Skeletal muscle tissue (tissue), 4 donors: ENCODE measurements around the gene ZC3H12D. TPM values are rescaled to one million over a fixed set of nuclear protein-coding genes. Genes with fewer than 3 reads are reported as not detected.

Experiments
- H3K27ac ChIP-seq: one replicate; pipeline ENCODE4 v1.7.0; 2013; ENCODE audit warnings: mild to moderate bottlenecking, low read depth, low read length, inconsistent platforms
- H3K27me3 ChIP-seq, 3 donors: one replicate each; pipeline ENCODE4 v1.7.0; 2013; ENCODE audit warnings: low read length in 3 of 3; ENCODE audit not compliant: control insufficient read depth in 3 of 3, insufficient read depth in 3 of 3
- H3K36me3 ChIP-seq, 3 donors: one replicate each; pipeline ENCODE4 v1.7.0; 2013; ENCODE audit warnings: low read length in 3 of 3; ENCODE audit not compliant: control insufficient read depth in 3 of 3, insufficient read depth in 3 of 3
- H3K4me1 ChIP-seq, 3 donors: one replicate each; pipeline ENCODE4 v1.7.0; 2013; ENCODE audit warnings: low read length in 3 of 3, mild to moderate bottlenecking in 3 of 3; ENCODE audit not compliant: control insufficient read depth in 3 of 3, insufficient read depth in 3 of 3
- H3K4me3 ChIP-seq, 3 donors: one replicate each; pipeline ENCODE4 v1.7.0; 2013; ENCODE audit warnings: low read length in 3 of 3
- H3K9ac ChIP-seq, 3 donors: one replicate each; pipeline ENCODE4 v1.7.0; 2013; ENCODE audit warnings: low read length in 3 of 3, mild to moderate bottlenecking in 3 of 3, moderate library complexity in 2 of 3, low read depth in 1 of 3
- H3K9me3 ChIP-seq, 3 donors: one replicate each; pipeline ENCODE4 v1.7.0; 2013; ENCODE audit warnings: low read length in 3 of 3; ENCODE audit not compliant: control insufficient read depth in 3 of 3
- total RNA-seq: library from RNA; depleted of rRNA; stranded (reverse); fragments of >200 nt; gene quantifications from one replicate; pipeline ENCODE4 v1.2.3, GENCODE V29; 2014
- donor health status: Osteomylitis.

Gene ZC3H12D
- total RNA-seq, 1 donor from 2014 or later, result 1.0 TPM

DNA sequence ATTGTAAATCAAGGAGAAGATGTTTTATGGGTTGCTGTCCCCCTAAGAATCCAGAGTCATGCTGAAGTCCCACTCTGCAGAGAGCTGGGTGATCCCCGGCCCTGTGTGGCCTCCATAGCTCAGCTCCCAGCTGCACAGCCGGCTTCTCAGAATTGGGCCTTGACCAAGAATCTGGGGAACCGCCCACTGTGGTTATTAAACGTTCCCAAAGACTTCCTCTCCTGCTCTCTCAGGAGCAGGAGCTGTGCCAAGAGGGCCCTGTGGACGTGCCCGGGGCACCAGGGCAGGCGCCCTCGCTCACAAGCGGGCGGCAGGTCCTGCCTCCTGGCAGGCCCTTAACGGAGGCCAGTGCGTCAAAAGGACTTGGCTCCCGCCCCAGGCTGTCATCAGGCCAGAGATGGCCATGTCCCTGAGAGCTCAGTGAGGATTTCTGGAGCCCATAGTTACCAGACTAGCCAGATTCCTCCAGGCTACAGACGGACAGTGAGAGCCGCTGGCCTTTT lies 30.4 kb downstream of the ZC3H12D start:
- peak overlapping the region; percentile 11 to 61 (median 50) for H3K4me3 ChIP-seq
- H3K4me1 ChIP-seq, result peaks cover 19 to 37% (median 34%) of the 10 kb centered on the region in 3 donors
- no peaks in the 10 kb centered on the region for H3K9me3 ChIP-seq
- H3K9ac ChIP-seq, result peak overlapping the region; percentile 48 to 69 (median 63)
- H3K27me3 ChIP-seq, result peaks cover 8 to 16% (median 13%) of the 10 kb centered on the region in 3 donors
- no peaks in the 10 kb centered on the region for H3K36me3 ChIP-seq
- H3K27ac ChIP-seq, result peak overlapping the region; percentile 62

DNA sequence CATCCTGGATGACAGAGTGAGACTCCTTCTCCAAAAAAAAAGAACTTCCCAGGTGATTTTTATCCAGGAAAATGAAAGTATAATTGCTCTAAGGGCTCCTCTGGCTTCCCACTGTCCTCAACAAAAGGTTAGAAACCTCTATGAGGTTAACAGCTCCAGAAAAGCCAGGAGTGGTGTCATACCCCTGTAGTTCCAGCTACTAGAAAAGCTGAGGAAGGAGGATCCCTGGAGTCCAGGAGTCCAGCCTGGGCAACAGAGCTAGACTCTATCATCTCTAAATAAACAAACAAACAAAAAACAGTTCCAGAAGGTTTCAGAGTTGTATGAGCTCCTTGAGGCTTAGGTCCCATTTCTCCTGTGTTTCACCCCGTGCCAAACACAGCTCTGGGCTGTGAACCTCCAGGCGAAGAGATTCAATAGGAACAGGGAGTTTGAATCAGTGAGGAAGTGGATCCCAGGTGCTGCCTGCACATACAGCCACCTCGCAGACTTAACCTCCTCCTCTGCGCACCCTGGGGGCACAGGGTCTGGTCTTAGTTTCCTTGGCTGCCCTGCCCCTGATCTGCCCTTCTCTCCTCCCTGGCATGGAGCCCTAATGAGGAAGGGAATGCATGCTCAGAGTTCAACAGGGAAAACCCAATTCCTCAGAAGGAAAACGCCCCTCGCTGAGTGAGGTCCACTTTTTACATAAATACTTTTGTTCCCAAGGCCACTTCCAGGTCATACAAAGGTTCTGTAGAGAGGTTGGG lies 31.0 kb downstream of the ZC3H12D start:
- H3K27me3 ChIP-seq, result peaks cover 12 to 19% (median 16%) of the 10 kb centered on the region in 3 donors
- H3K9me3 ChIP-seq, result no peaks in the 10 kb centered on the region
- H3K27ac ChIP-seq, result peak overlapping the region; percentile 62
- H3K36me3 ChIP-seq, result no peaks in the 10 kb centered on the region
- H3K9ac ChIP-seq, result peak overlapping the region in 2 of 3 donors; percentile 48 to 63
- peak overlapping the region in 2 of 3 donors; percentile 6 to 14 for H3K4me3 ChIP-seq
- peaks cover 19 to 37% (median 34%) of the 10 kb centered on the region in 3 donors for H3K4me1 ChIP-seq

DNA sequence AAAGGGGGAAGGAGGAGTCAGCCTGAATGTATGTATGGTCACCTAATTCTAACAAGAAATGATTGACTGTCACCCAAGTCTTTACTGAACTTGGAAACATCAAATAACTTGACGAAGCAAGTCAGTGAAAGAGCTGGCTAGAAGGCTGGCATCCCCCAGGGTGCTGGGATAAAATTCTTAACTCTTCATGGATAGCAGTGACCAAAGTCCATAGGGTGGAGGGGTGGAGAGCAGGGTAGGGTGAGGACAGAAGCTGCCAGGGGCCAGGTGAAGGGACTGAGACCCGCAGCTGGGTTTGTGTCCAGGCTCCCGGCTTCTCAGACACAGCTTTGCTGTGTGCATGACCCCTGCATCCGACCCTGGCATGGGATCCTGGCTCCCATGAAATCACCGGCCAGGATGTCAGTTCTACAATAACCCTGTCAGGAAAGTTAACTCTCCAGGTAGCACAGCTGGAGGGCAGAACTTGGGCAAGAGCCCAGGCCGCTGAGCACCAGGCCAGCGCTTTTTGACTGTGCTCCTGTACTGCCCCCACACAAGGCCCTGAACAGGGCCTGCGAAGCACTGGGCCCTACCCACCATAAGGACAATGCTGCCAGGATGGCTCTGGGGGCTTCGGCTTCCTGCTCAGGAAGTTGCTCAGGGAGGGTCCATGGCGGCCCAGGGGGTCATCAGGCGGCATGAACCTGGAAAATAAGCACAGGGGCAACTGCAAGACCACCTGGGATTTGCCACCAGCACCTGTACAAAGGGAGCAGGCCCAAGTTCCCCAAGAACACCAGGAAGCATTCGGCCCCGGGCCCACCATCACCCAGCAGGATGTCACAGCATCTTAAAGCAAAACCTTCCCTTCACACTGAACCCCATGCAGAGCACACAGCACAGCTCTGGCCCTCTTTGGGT lies 32.5 kb downstream of the ZC3H12D start:
- H3K4me1 ChIP-seq, result peaks cover 19 to 37% (median 34%) of the 10 kb centered on the region in 3 donors
- no peak overlapping the region for H3K4me3 ChIP-seq
- H3K36me3 ChIP-seq, result no peaks in the 10 kb centered on the region
- H3K27me3 ChIP-seq, result peaks cover 15 to 24% (median 17%) of the 10 kb centered on the region in 3 donors
- no peaks in the 10 kb centered on the region for H3K9me3 ChIP-seq
- H3K27ac ChIP-seq, result no peak overlapping the region
- no peak overlapping the region for H3K9ac ChIP-seq

DNA sequence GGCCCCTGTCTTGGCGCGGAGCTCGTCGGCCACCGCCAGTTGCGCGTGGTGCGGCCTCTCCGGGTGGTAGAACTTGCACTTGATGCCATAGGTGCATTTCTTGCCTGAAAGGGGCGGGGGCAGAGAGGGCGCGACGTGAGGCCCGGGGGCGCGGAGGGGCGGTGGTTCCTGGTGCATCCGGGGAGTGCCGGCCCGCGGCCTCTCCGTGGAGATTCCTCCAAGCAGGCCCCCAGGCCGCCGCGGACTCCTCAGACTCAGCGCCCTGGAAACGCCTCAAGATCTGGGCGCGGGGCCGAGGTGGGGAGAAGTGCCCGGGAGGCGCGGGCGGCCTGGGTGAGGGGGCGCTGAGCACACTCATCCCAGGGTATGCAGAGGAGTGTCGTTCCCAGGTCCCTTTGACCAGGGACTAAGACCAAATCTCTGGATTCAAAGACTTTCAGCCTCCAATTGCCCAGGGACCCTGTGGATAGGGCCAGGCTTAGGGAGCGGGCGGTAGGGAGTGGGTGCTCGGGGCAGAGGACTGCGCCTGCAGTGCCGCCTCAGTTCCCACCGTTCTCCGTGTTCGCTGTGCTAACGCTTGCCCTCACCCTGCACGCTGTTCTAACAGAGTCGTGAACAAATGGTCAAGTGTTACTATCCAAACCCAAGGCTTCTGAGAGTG lies 33.3 kb downstream of the ZC3H12D start:
- H3K27me3 ChIP-seq, result peaks cover 15 to 24% (median 21%) of the 10 kb centered on the region in 3 donors
- H3K9me3 ChIP-seq, result no peaks in the 10 kb centered on the region
- H3K27ac ChIP-seq, result no peak overlapping the region
- peaks cover 19 to 37% (median 34%) of the 10 kb centered on the region in 3 donors for H3K4me1 ChIP-seq
- H3K36me3 ChIP-seq, result no peaks in the 10 kb centered on the region
- H3K9ac ChIP-seq, result peak overlapping the region in 1 of 3 donors; percentile 57
- H3K4me3 ChIP-seq, result peak overlapping the region in 1 of 3 donors; percentile 54

DNA sequence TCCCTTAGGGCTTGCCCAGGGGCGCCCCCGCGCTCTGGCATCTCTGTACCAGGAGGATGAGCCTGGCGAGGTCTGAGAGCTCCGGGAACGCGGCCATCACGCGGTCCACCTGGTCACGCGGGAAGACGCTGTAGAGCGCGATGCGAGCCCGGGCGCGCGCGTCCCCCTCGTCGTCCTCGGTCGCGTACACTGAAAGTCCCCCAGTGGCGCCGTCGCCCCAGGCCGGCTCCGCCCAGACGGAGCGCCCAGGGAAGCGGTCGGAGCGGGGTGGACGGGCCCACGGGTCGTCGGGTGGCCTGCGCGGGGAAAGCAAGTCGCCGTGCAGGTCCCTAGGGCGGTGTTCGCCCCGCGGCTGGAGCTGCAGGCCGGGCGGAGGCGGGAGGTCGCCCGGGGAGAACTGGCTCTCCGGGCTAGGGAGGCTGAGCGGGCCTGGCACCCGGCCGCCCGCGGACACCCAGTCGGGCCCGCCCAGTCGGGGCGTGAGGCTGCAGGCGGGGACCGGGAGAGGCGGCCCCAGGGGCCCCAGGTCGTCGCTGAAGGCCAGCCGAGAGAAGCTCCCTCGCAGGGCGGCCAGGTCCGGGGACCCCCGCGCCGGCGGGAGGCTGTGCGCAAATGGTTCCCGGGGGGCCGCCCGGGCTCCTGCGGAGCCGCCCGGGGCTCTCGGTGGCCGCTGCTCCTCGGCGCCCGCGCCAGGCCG lies 34.0 kb downstream of the ZC3H12D start:
- Histone ChIP-seq H3K9me3 (no peaks in the 10 kb centered on the region), H3K36me3 (no peaks in the 10 kb centered on the region), H3K9ac (peak overlapping the region in 1 of 3 donors; percentile 57), H3K4me3 (peak overlapping the region in 2 of 3 donors; percentile 54 to 60), H3K27ac (no peak overlapping the region), H3K27me3 (peaks cover 15 to 24% (median 21%) of the 10 kb centered on the region in 3 donors), H3K4me1 (peaks cover 19 to 37% (median 34%) of the 10 kb centered on the region in 3 donors)

DNA sequence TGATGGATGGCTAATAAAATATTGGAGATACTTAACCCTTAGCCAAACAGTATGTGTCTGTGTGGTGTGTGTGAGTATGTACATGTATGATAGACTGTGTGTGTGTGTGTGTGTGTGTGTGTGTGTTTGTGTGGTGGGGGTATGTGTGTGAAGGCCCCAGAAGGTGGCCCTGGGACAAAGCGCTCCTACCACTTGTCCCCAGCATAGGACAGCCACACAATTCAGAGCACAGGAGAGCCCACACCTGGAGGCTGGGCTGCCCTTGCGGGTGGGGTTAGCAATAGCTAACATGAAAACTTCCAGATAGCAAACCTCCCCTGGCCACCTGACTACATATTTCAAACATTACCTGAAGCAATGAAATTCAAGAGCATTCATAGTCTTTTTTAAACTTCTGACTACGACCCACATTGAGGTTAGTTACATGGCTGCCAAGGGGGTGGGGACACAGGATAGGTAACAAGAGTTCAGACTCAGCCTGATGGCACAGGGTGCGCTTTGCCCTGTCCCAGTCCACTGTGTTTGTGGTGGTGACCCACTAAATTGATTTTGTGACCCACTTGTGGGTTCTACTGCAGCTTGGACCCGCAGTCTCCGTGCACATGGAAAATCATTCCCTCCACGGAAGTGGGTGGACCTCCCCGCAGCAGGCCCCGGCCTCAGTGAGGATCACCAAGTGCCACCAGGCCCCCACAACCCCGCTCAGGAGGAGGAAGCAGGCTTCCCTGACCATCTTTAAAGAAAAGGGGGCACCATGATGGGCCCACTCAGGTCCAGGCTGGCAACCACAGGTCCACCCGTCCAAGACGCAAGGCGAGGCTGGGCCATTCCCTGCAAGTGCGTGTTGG lies 34.8 kb downstream of the ZC3H12D start:
- Histone ChIP-seq H3K9ac (peak overlapping the region in 1 of 3 donors; percentile 57), H3K9me3 (no peaks in the 10 kb centered on the region), H3K36me3 (no peaks in the 10 kb centered on the region), H3K4me1 (peaks cover 17 to 32% (median 28%) of the 10 kb centered on the region in 3 donors), H3K4me3 (peak overlapping the region in 2 of 3 donors; percentile 54 to 60), H3K27ac (no peak overlapping the region), H3K27me3 (peaks cover 15 to 31% (median 21%) of the 10 kb centered on the region in 3 donors)

DNA sequence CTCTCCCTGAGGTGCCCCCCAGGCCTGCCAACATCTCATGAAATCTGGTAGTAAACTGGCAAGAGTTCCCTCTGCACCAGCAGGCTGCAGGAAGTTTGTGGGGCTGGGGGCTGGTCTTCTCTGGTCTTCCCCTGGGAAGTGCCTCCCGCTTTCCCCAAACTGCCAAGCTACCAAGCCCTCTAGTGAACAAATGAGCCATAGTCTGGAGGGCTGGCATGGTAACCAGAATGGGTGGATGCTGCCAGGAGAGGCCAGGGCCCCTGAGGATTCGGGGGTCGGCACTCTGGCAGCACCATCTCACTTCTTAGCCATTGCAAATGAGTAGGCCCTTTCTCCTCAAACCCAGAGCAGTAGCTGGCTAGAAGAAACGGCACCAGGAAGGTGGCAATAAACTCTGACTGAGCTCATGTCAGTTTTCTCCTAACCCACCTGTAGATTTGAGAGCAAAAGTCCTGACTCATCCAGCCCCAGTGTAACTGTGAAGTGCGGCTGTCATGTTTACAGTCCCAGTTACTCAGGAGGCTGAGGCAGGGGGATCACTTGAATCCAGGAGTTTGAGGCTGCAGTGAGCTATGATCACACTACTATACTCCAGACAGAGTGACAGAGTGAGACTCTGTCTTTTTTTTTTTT lies 35.9 kb downstream of the ZC3H12D start:
- no peak overlapping the region for H3K27ac ChIP-seq
- H3K4me1 ChIP-seq, result peaks cover 8 to 21% (median 17%) of the 10 kb centered on the region in 3 donors
- no peaks in the 10 kb centered on the region for H3K9me3 ChIP-seq
- peaks cover 15 to 35% (median 25%) of the 10 kb centered on the region in 3 donors for H3K27me3 ChIP-seq
- no peaks in the 10 kb centered on the region for H3K36me3 ChIP-seq
- H3K4me3 ChIP-seq, result no peak overlapping the region
- H3K9ac ChIP-seq, result no peak overlapping the region

DNA sequence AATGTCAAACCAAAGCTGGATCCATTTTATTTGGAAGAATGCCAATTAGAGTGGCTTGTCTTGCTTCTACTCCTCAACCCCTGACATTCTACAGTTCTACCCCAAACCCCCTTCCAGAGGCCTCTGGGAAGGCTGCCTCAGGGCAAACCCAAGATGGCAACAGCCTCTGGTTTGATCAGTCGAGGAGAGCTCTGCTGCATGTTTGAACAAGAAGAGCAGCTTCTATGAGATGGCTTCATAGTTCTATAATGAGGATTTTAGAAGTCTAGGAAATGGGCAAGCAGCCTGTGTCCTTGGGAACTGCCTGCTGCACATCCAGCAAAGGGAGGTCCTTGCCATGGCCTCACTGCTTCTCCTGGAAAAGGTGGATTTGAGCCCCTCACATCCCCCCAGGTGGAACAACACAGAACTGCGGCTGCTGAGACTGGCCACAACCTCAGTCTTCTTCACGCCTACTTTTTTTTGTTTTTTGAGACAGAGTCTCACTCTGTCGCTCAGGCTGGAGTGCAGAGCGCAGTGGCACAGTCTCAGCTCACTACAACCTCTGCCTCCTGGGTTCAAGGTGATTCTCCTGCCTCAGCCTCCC lies 37.9 kb downstream of the ZC3H12D start:
- Histone ChIP-seq H3K27ac (no peak overlapping the region), H3K9me3 (no peaks in the 10 kb centered on the region), H3K36me3 (no peaks in the 10 kb centered on the region), H3K9ac (no peak overlapping the region), H3K27me3 (peaks cover 18 to 37% (median 29%) of the 10 kb centered on the region in 3 donors), H3K4me3 (no peak overlapping the region), H3K4me1 (peaks cover 0 to 13% (median 9%) of the 10 kb centered on the region in 3 donors)
